HepG2 (cell line): ENCODE results near the gene UAP1L1. TPM values are rescaled to one million over a fixed set of nuclear protein-coding genes. Genes with fewer than 3 reads are reported as not detected.

Source experiments
- BHLHE40 ChIP-seq: IDR thresholded peaks from 2 replicates; pipeline ENCODE4 v1.6.1; 2011; ENCODE audit warnings: low read length, improper control_type of control experiment
- CSRNP1 ChIP-seq: sonication (generic); formaldehyde crosslinking; IDR thresholded peaks from 2 replicates; pipeline ENCODE4 v1.8.1; 2023; ENCODE audit warnings: mild to moderate bottlenecking, missing genetic modification reagents
- DRAP1 ChIP-seq: IDR thresholded peaks from 2 replicates; pipeline ENCODE4 v1.6.1; 2016; ENCODE audit warnings: missing genetic modification reagents, missing compliant biosample characterization
- EHMT2 ChIP-seq: fragments of 200-600 bp; sonication (generic); IDR thresholded peaks from 2 replicates; pipeline ENCODE4 v1.7.0; 2017; ENCODE audit warnings: antibody characterized with exemption, low read depth, low read length, borderline replicate concordance
- FOSL1 ChIP-seq: sonication (generic); formaldehyde crosslinking; IDR thresholded peaks from 2 replicates; pipeline ENCODE4 v1.9.0; 2021; ENCODE audit warnings: missing genetic modification reagents, borderline replicate concordance
- FOXP4 ChIP-seq: sonication (generic); formaldehyde crosslinking; IDR thresholded peaks from 2 replicates; pipeline ENCODE4 v1.4.0; 2020; ENCODE audit warnings: missing genetic modification reagents
- HIVEP1 ChIP-seq: sonication (generic); formaldehyde crosslinking; IDR thresholded peaks from 2 replicates; pipeline ENCODE4 v1.4.0; 2020; ENCODE audit warnings: mild to moderate bottlenecking, missing genetic modification reagents
- HMGXB4 ChIP-seq, 2 experiments: sonication (generic) in 1 of 2; formaldehyde crosslinking in 1 of 2; IDR thresholded peaks; 2 replicates each; pipeline versions ENCODE4 v1.4.0 to v1.6.1; 2018 to 2020; ENCODE audit warnings: missing genetic modification reagents in 2 of 2, borderline replicate concordance in 1 of 2, low read depth in 1 of 2, mild to moderate bottlenecking in 1 of 2, missing biosample characterization in 1 of 2
- KLF9 ChIP-seq: IDR thresholded peaks from 2 replicates; pipeline ENCODE4 v1.6.1; 2016; ENCODE audit warnings: low read depth
- MIER2 ChIP-seq: IDR thresholded peaks from 2 replicates; pipeline ENCODE4 v1.6.1; 2016; ENCODE audit warnings: missing biosample characterization, missing genetic modification reagents
- POGZ ChIP-seq: sonication (generic); formaldehyde crosslinking; IDR thresholded peaks from 2 replicates; pipeline ENCODE4 v1.4.0; 2020; ENCODE audit warnings: mild to moderate bottlenecking, missing genetic modification reagents
- RAD51 ChIP-seq: fragments of 450-650 bp; IDR thresholded peaks from 2 replicates; pipeline ENCODE4 v1.6.1; 2016; ENCODE audit warnings: borderline replicate concordance
- SOX5 ChIP-seq: IDR thresholded peaks from 2 replicates; pipeline ENCODE4 v1.6.1; 2016; ENCODE audit warnings: borderline replicate concordance
- SYNCRIP ChIP-seq: fragments of 200-400 bp; formaldehyde crosslinking; IDR thresholded peaks from 2 replicates; pipeline ENCODE4 v1.6.1; 2018; ENCODE audit warnings: mild to moderate bottlenecking, low read depth, low read length; ENCODE audit not compliant: insufficient read depth
- TAF1 ChIP-seq: sonication (generic); formaldehyde crosslinking; IDR thresholded peaks from 2 replicates; pipeline ENCODE4 v1.4.0; 2020; ENCODE audit warnings: missing genetic modification reagents
- TOPORS ChIP-seq: sonication (generic); formaldehyde crosslinking; IDR thresholded peaks from 2 replicates; pipeline ENCODE4 v1.8.0; 2023; ENCODE audit warnings: mild to moderate bottlenecking, missing genetic modification reagents
- YY1 ChIP-seq: IDR thresholded peaks from 2 replicates; pipeline ENCODE4 v1.6.1; 2011; ENCODE audit warnings: low read length, low read depth, moderate library complexity, mild to moderate bottlenecking; ENCODE audit not compliant: insufficient read depth, insufficient replicate concordance
- ZBTB7B ChIP-seq: sonication (generic); formaldehyde crosslinking; IDR thresholded peaks from 2 replicates; pipeline ENCODE4 v1.4.0; 2020; ENCODE audit warnings: missing genetic modification reagents
- ZNF101 ChIP-seq: sonication (generic); formaldehyde crosslinking; IDR thresholded peaks from 2 replicates; pipeline ENCODE4 v1.4.0; 2020; ENCODE audit warnings: mild to moderate bottlenecking, low read depth, missing genetic modification reagents, borderline replicate concordance
- ZNF326 ChIP-seq: sonication (generic); formaldehyde crosslinking; IDR thresholded peaks from 2 replicates; pipeline ENCODE4 v1.4.0; 2020; ENCODE audit warnings: missing genetic modification reagents, borderline replicate concordance
- ZNF414 ChIP-seq: sonication (generic); formaldehyde crosslinking; IDR thresholded peaks from 2 replicates; pipeline ENCODE4 v1.5.0; 2020; ENCODE audit warnings: missing genetic modification reagents
- ZNF572 ChIP-seq: sonication (generic); formaldehyde crosslinking; IDR thresholded peaks from 2 replicates; pipeline ENCODE4 v1.5.1; 2020; ENCODE audit warnings: mild to moderate bottlenecking, missing genetic modification reagents
- ZNF619 ChIP-seq: sonication (generic); formaldehyde crosslinking; IDR thresholded peaks from 2 replicates; pipeline ENCODE4 v1.4.0; 2020; ENCODE audit warnings: mild to moderate bottlenecking, missing genetic modification reagents
- ZNF816 ChIP-seq: sonication (generic); formaldehyde crosslinking; IDR thresholded peaks from 2 replicates; pipeline ENCODE4 v1.8.0; 2022; ENCODE audit warnings: missing genetic modification reagents, mild to moderate bottlenecking, borderline replicate concordance
- polyA plus RNA-seq, 8 experiments: library from polyadenylated mRNA; depleted of rRNA in 3 of 8; stranded (reverse) in 7 of 8; unstranded in 1 of 8; fragments of >200 nt; fragmentation: Illumina TruSeq in 4 of 8; extraction: Trizol in 4 of 8; gene quantifications; 2 replicates each; pipeline versions ENCODE4 v1.2.1 to v1.2.3, GENCODE V29; 2011 to 2016; ENCODE audit warnings: low read depth in 4 of 8, missing spikeins in 1 of 8, mixed read lengths in 1 of 8; ENCODE audit not compliant: insufficient read depth in 1 of 8
- total RNA-seq, 5 experiments: library from RNA; depleted of rRNA; stranded (reverse); fragments of >200 nt; fragmentation: Illumina TruSeq; extraction: Trizol; gene quantifications; 2 replicates each; pipeline ENCODE4 v1.2.3, GENCODE V29; 2016; ENCODE audit warnings: low read depth in 1 of 5

UAP1L1 gene
- total and polyA plus RNA-seq, 2 of the 13 experiments (the other 11 are each of a cell fraction or from before 2014, with no cell fraction given), result 5.4 to 6.4 TPM

GRCh38 chr9:137070906-137071275 lies 6.4 kb upstream of the UAP1L1 start (continued):
- no peak for TF ChIP-seq DRAP1 (CRISPR knock-in tag)
- no peak for TF ChIP-seq TOPORS (CRISPR knock-in tag)
- TF ChIP-seq HIVEP1 (CRISPR knock-in tag), result no peak
- no peak for TF ChIP-seq SYNCRIP
- TF ChIP-seq ZNF619 (CRISPR knock-in tag), result peak; percentile 43; the same call in 1 of the 2 replicates
- TF ChIP-seq CSRNP1, result no peak
- no peak for TF ChIP-seq ZBTB7B (CRISPR knock-in tag)
- TF ChIP-seq ZNF326 (CRISPR knock-in tag), result no peak
- TF ChIP-seq EHMT2, result no peak
- TF ChIP-seq ZNF101 (CRISPR knock-in tag), result no peak
- no peak for TF ChIP-seq YY1
- peak; percentile 2; the same call in 1 of the 2 replicates for TF ChIP-seq FOXP4 (CRISPR knock-in tag)
- no peak for TF ChIP-seq SOX5 (CRISPR knock-in tag)
- TF ChIP-seq TAF1 (CRISPR knock-in tag), result no peak
- no peak for TF ChIP-seq POGZ
- no peak for TF ChIP-seq BHLHE40
- no peak; the same call in 1 of the 2 replicates for TF ChIP-seq ZNF414 (CRISPR knock-in tag)
- TF ChIP-seq ZNF572 (CRISPR knock-in tag), result no peak
- no peak for TF ChIP-seq FOSL1
- TF ChIP-seq ZNF816 (CRISPR knock-in tag), result no peak
- no peak for TF ChIP-seq MIER2 (CRISPR knock-in tag)
- peak in 1 of 2 experiments; percentile 44; a peak in 1 of 4 replicates for TF ChIP-seq HMGXB4 (CRISPR knock-in tag; IDR thresholded peaks at IDR 0.05; ENCODE audit: borderline replicate concordance in 1 of 2, low read depth in 1 of 2)
- TF ChIP-seq KLF9, result no peak
- TF ChIP-seq RAD51, result no peak
